ENCODE data around the gene NEMP1.

DNA sequence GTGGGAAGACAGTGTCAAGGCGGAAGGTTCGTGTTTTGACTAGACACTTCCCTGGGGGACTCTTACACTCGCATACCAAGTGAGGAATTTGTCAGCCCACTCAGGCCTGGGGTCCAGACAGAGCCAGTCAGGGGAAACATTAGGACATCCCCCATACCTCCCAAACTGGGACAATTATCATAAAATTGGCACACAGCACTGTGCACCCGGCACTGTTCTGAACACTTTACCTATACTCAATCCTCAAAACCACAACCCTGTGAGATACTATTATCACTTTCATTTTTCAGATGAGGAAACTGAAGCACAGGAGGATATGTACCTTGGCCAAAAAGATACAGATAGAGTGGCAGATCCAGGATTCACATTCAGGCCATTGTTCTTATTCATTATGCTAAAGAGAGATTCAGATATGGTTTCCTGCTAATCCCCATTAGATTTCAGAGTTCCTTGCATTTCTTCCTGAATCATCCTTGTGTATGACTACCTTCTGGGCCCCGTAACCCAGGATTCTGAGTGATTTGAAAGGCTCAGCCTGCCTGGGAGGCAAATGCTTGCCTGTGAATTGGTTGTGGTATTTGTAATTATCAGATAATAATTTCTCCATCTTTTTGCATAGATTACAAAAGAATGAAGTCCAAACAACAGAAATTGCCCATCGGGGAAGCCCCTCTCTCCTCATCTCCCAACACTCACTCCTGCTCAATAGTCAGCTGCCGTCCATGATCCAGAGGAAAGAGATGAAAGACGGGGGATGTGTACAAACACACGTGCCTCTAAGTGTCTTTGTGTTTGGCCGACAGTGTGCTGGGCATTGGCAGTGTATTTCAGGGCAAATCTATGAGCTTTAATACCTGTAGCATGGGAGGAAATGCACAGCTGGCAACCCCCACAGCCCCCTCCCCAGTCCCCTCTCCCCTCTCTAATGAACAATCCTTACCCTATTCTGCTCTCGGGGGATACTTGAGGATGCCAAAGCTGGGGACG lies 66.9 kb downstream of the NEMP1 start:
- TF ChIP-seq, protein P1, sequence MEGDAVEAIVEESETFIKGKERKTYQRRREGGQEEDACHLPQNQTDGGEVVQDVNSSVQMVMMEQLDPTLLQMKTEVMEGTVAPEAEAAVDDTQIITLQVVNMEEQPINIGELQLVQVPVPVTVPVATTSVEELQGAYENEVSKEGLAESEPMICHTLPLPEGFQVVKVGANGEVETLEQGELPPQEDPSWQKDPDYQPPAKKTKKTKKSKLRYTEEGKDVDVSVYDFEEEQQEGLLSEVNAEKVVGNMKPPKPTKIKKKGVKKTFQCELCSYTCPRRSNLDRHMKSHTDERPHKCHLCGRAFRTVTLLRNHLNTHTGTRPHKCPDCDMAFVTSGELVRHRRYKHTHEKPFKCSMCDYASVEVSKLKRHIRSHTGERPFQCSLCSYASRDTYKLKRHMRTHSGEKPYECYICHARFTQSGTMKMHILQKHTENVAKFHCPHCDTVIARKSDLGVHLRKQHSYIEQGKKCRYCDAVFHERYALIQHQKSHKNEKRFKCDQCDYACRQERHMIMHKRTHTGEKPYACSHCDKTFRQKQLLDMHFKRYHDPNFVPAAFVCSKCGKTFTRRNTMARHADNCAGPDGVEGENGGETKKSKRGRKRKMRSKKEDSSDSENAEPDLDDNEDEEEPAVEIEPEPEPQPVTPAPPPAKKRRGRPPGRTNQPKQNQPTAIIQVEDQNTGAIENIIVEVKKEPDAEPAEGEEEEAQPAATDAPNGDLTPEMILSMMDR (IDR thresholded peaks at IDR 0.05; ENCODE audit: borderline replicate concordance, extremely low read depth, low read length, poor library complexity, severe bottlenecking) = no peak
- TF ChIP-seq EZH2 (IDR thresholded peaks at IDR 0.05; ENCODE audit: borderline replicate concordance, low read depth, low read length, severe bottlenecking) = no peak

All from DND-41 (cell line).